NT2/D1 (cell line): ENCODE results near the gene LYPD6B.

Experiments used
- YY1 ChIP-seq: IDR thresholded peaks from 2 replicates; pipeline ENCODE4 v1.6.1; 2011; ENCODE audit not compliant: insufficient read length, insufficient read depth
- ZNF274 ChIP-seq: IDR thresholded peaks from 2 replicates; pipeline ENCODE4 v1.6.1; 2011; ENCODE audit warnings: mild to moderate bottlenecking, low read depth, low read length

DNA sequence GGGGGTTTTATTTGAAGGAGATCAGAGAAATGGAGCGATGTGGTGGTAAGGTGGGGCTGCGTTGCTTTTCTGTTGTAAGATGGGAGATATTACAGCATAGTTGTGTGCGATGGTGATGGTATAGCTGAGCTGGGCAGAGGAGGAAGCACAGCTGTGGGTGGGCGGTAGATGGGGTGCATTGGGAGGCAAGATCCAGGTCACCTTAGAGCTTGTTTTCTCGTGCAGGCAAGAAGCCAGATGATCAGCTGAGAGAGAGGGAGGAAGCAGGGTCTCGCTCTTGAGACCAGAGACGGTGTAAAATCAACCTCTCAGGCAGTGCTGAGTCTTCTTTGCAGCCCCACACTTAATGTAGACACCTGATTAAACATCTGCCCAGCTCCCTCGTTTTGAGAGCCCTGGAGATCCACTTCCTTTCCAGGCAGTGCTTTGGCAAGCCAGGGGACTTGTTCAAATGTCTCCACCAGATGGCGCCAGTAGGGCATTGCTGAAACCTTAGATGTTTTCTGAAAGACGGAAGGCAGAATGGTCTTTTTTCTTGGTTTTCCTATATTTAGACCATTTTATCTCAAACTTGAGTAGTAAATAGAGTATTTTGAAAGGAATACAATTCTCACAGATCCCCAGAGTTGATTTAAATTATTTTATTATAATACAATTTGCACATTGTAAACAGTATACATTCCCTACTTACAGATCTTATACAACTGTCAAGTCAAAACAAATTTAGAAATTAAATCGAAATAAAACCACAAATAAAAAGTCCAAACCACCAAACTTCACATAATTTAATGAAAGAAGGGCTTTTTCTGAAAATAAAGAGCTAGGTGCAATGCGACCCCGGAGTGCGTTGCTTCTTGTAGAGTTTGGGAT lies 21.1 kb upstream of the LYPD6B start:
- TF ChIP-seq ZNF274 (no peak), YY1 (no peak)
